ENCODE measurements around the gene IL24. TPM values are rescaled to one million over a fixed set of nuclear protein-coding genes. Genes with fewer than 3 reads are reported as not detected.

Gene IL24
- polyA plus RNA-seq, 1 experiment, result 0.25 TPM

DNA sequence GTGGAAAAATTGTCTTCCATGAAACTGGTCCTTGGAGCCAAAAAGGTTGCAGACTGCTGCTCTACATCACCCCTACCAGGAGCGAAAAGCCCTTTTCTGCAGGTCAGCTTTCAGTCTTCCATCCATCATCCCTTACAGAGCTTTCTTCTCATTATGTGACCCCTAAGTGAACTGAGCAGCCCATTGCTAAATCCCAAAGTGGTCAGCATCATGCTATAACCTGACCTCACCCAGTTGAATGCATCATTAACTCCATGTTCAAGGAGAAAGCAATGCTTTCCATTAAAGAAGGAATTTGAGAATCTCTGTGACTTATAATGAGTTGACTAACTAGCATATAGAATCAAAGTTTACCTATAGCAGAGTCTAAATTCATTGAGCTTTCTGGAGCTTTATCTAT is 10.4 kb upstream of the IL24 start:
- ChIA-PET POLR2A (no interaction called here), CTCF (interaction anchor here (0.6 to 1.6 kb wide), 6 partner anchors 9 to 824 kb away, joined by 3 to 7 read pairs (median 4); partner anchors contain the start of gene IL20)
- DNase-seq (ENCODE audit: low read depth), result no peak
- TF ChIP-seq, protein P1, sequence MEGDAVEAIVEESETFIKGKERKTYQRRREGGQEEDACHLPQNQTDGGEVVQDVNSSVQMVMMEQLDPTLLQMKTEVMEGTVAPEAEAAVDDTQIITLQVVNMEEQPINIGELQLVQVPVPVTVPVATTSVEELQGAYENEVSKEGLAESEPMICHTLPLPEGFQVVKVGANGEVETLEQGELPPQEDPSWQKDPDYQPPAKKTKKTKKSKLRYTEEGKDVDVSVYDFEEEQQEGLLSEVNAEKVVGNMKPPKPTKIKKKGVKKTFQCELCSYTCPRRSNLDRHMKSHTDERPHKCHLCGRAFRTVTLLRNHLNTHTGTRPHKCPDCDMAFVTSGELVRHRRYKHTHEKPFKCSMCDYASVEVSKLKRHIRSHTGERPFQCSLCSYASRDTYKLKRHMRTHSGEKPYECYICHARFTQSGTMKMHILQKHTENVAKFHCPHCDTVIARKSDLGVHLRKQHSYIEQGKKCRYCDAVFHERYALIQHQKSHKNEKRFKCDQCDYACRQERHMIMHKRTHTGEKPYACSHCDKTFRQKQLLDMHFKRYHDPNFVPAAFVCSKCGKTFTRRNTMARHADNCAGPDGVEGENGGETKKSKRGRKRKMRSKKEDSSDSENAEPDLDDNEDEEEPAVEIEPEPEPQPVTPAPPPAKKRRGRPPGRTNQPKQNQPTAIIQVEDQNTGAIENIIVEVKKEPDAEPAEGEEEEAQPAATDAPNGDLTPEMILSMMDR (IDR thresholded peaks at IDR 0.05; ENCODE audit: insufficient read depth, low read depth, low read length), result no peak
- peaks cover 2% of the 10 kb centered on the region for H3K27me3 ChIP-seq (ENCODE audit: control insufficient read depth, insufficient read depth, low read length)
- H3K36me3 ChIP-seq (ENCODE audit: control insufficient read depth, insufficient read depth, low read length), result no peaks in the 10 kb centered on the region
- H3K4me3 ChIP-seq (ENCODE audit: low read depth, low read length), result no peak overlapping the region

DNA sequence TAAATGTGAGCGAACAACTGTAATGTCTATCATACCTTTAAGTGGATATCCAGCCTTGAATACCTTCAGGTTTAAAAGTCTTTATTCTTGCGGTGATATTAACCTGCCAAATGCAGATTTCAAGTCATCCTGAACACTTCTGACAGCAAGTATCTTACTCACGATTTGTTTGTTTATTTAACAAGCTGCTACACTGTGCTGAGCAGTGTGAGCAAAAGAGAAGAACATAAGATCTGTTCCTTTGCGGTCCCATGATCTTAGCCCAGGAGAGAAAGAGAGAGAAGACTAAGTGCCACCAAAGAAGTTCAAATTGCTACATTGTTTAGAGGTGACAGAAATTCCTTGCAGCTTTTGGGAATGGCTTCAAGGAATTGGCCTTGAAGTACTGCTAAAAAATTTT is 9.5 kb upstream of the IL24 start:
- Histone ChIP-seq H3K4me3 (ENCODE audit: low read depth, low read length) (no peak overlapping the region), H3K36me3 (ENCODE audit: control insufficient read depth, insufficient read depth, low read length) (no peaks in the 10 kb centered on the region), H3K27me3 (ENCODE audit: control insufficient read depth, insufficient read depth, low read length) (peaks cover 2% of the 10 kb centered on the region)
- TF ChIP-seq, protein P1 (IDR thresholded peaks at IDR 0.05; ENCODE audit: insufficient read depth, low read depth, low read length), result no peak
- POLR2A ChIA-PET, result no interaction called here
- no peak for DNase-seq (ENCODE audit: low read depth)
- CTCF ChIA-PET, result interaction anchor here (1.5 to 1.6 kb wide), 2 partner anchors 23 to 78 kb away, joined by 3 to 4 read pairs; partner anchors contain the start of gene IL20

DNA sequence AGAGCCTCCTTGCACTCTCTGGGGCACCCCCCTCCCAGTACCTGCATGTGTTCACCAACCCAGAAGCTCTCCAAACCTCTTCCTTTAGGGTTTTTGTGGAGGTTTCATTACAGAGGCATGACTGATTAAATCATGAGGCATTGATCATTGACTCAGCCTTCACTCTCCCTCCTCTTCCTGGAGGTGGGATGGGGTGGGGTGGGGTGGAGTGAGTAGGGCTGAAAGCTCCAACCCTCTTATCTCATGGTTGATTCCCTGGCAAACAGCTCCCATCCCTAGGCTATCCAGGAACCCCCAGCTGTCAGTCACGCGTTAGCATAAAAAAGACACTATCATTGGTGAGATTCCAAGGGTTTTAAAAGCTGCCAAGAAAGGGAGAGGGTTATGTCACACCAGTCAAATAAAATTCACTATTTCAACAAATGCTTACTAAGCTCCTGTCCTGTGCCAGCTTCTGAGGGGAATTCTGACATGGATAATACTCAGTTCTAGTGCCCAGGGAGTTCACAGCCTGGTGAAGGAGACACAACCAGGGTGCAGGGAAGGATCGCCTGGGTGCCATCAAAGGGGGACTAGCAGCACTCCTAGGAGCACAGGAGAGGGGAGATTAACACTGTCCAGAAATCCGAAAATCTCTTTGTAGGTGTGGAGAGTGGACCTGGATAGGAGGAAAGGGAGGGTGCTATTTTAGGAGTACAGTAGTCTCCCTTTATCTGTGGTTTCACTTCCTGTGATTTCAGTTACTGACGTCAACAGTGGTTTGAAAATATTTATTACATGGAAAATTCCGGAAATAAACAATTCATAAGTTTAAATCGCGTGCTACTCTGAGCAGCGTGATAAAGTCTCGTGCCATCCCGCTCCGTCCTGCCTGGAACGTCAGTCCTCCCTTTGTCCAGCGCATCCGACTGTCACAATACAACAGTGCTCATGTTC is 6.8 kb upstream of the IL24 start:
- CTCF ChIA-PET, result interaction anchor here (0.9 to 2.1 kb wide), 7 partner anchors 9 to 156 kb away, joined by 3 to 6 read pairs (median 3); partner anchors contain the start of gene IL20
- no peaks in the 10 kb centered on the region for H3K27me3 ChIP-seq (ENCODE audit: control insufficient read depth, insufficient read depth, low read length)
- POLR2A ChIA-PET, result no interaction called here
- DNase-seq (ENCODE audit: low read depth), result no peak
- H3K36me3 ChIP-seq (ENCODE audit: control insufficient read depth, insufficient read depth, low read length), result no peaks in the 10 kb centered on the region
- H3K4me3 ChIP-seq (ENCODE audit: low read depth, low read length), result no peak overlapping the region
- TF ChIP-seq, protein P1 (IDR thresholded peaks at IDR 0.05; ENCODE audit: insufficient read depth, low read depth, low read length), result no peak

DNA sequence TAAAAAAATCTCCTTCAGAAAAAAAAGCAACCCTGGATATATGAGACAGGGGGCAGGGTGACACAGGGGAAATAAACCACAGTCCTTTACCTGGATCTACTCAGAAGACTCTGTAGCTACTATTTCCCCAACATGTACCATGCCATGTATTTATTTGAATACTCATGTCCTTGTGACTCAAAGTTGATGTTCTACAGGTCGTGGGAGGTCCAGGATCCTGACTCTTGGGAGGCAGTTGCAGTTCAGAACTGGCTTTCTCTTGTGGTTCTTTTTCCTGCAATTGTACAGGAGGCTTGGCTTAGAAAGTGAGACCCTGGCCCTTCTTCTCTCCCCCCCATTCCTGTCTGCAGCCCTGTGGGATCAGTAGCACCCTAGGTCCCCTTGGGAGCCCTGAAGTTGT is 5.8 kb upstream of the IL24 start:
- H3K36me3 ChIP-seq (ENCODE audit: control insufficient read depth, insufficient read depth, low read length), result no peaks in the 10 kb centered on the region
- H3K4me3 ChIP-seq (ENCODE audit: low read depth, low read length), result no peak overlapping the region
- no peak for DNase-seq (ENCODE audit: low read depth)
- H3K27me3 ChIP-seq (ENCODE audit: control insufficient read depth, insufficient read depth, low read length), result no peaks in the 10 kb centered on the region
- ChIA-PET CTCF (interaction anchor here (1.5 to 2.1 kb wide), 3 partner anchors 10 to 21 kb away, joined by 3 to 6 read pairs (median 3); no protein-coding TSS in a partner anchor), POLR2A (no interaction called here)
- TF ChIP-seq, protein P1 (IDR thresholded peaks at IDR 0.05; ENCODE audit: insufficient read depth, low read depth, low read length), result no peak

DNA sequence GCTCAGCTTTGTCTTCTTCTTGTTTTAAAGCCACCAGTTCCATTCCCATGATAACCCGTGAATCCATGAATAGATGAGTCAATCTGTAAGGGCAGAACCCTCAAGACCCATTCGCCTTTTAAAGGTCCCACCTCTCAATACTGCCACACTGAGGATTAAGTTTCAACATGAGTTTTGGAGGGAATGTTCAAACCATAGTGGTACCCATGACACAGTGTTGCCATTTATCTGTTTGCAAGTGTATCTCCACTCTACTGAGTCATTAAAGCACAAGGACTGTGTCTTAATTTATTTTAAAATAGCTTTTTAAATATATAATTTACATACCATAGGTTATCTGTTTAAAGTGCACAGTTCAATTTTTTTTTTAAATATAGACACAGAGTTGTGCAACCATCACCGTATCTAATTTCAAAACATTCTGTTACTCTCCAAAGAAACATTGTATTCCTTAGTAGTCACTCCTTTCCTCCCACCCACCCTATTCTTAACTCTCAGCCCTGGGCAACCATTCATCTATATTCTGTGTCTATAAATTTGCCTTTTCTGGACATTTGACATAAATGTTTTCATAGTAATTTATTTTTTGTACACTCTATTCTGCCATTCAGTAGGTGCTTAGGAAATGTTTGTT is 4.8 kb upstream of the IL24 start:
- CTCF ChIA-PET, result interaction anchor here (1.5 to 2.1 kb wide), 3 partner anchors 9 to 20 kb away, joined by 3 to 6 read pairs (median 3); no protein-coding TSS in a partner anchor
- Histone ChIP-seq H3K36me3 (ENCODE audit: control insufficient read depth, insufficient read depth, low read length) (no peaks in the 10 kb centered on the region), H3K4me3 (ENCODE audit: low read depth, low read length) (no peak overlapping the region), H3K27me3 (ENCODE audit: control insufficient read depth, insufficient read depth, low read length) (no peaks in the 10 kb centered on the region)
- no peak for DNase-seq (ENCODE audit: low read depth)
- TF ChIP-seq, protein P1 (IDR thresholded peaks at IDR 0.05; ENCODE audit: insufficient read depth, low read depth, low read length), result no peak
- POLR2A ChIA-PET, result no interaction called here

Measured in BJ (cell line).